Testis (tissue), 3 donors: Measurements from ENCODE around the gene ENTR1. TPM values are rescaled to one million over a fixed set of nuclear protein-coding genes. Genes with fewer than 3 reads are reported as not detected.

Experiments
- DNase-seq: peaks from one replicate; pipeline ENCODE4 v3.0.0-alpha.2; 2019
- H3K27ac ChIP-seq, 2 donors: fragments of 200-600 bp; sonication (generic); one replicate each; pipeline ENCODE4 v1.5.1; 2019
- H3K27me3 ChIP-seq: fragments of 200-600 bp; sonication (generic); one replicate; pipeline ENCODE4 v1.5.1; 2019
- H3K36me3 ChIP-seq: fragments of 200-600 bp; sonication (generic); one replicate; pipeline ENCODE4 v1.5.1; 2017; ENCODE audit warnings: low read depth; ENCODE audit errors: missing control alignments
- H3K4me1 ChIP-seq: fragments of 200-600 bp; sonication (generic); one replicate; pipeline ENCODE4 v1.5.1; 2019
- H3K4me3 ChIP-seq, 2 donors: fragments of 200-600 bp; sonication (generic); one replicate each; pipeline ENCODE4 v1.5.1; 2017 to 2019
- H3K9me3 ChIP-seq: fragments of 200-600 bp; sonication (generic); one replicate; pipeline ENCODE4 v1.5.1; 2017
- POLR2A ChIP-seq: fragments of 450-650 bp; IDR thresholded peaks from one replicate; pipeline ENCODE4 v1.6.1; 2017; ENCODE audit warnings: antibody characterized with exemption, mild to moderate bottlenecking, moderate library complexity
- WGBS, 2 donors: methylation state at CpG; one replicate each; pipeline ENCODE4 v1.1.5; 2018; 5-methylcytosine and 5-hydroxymethylcytosine counted together
- intact Hi-C: fragments of 100-400 bp; cut with DNase I; formaldehyde crosslinking; loops from one replicate; pipeline ENCODE4 v1.15.1; 2023; ENCODE audit warnings: low total_unique reads
- polyA plus RNA-seq: library from polyadenylated mRNA; stranded (reverse); fragments of 350-450 nt; fragmentation: Illumina TruSeq; extraction: RNeasy Lipid Tissue Mini Kit (QIAGEN cat#74804); gene quantifications from one replicate; pipeline ENCODE4 v1.2.3, GENCODE V29; 2014; ENCODE audit warnings: low read depth, low replicate concordance; ENCODE audit not compliant: insufficient read depth
- total RNA-seq, 2 donors: library from RNA; depleted of rRNA; stranded (reverse); fragments of >200 nt; gene quantifications; one replicate each; pipeline ENCODE4 v1.2.3, GENCODE V29; 2016
- TF ChIP-seq, protein P1 (sequence below), 3 experiments: fragments of 450-650 bp in 2 of 3; fragments of 200-600 bp in 1 of 3; sonication (generic) in 1 of 3; IDR thresholded peaks; one replicate each; pipeline ENCODE4 v1.5.1; 2016 to 2019; ENCODE audit warnings: antibody characterized with exemption in 3 of 3, mild to moderate bottlenecking in 2 of 3, moderate library complexity in 1 of 3

ENTR1 gene
- total and polyA plus RNA-seq, 3 donors from 2014 or later, result 61.7 to 69.1 (median 64.3) TPM

DNA sequence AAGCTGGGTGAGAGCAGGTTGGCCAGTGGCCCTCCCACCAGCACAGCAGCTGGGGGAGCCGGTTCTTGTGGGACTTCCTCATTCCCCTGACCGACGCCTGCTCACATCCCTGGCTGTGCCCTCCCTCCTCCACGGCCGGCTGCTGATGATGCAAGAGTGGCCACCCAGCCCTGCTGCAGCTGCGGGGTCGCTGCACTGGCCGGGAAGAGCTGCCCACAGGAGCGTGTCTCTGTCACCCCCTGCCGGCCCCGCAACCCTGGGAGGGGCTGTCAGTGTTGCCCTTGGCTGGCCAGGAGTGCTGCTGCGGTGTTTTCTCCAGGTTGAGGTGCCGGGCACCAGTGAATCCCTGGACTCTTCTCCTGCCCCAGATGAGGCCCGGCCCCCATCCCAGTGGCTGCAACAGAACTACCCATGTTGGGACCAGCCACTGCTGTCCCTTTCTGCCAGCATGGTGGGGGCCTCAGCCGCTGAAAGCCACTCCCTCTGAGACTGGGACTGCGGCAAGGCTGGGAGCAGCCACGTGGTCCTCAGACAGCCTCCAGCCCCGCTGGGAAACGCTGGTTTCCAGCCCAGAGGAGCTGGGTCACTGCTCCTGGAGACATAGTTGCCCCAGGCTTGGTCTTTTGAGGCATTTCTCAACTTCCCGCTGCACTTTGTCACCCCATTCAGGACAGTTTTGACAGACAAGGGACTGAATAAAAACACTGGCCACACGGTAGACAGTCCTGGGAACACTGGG is 37.7 kb downstream of the ENTR1 start:
- peaks cover 8% of the 10 kb centered on the region for H3K4me1 ChIP-seq
- intact Hi-C loops, result no loop called here
- no peaks in the 10 kb centered on the region for H3K9me3 ChIP-seq
- H3K36me3 ChIP-seq, result no peaks in the 10 kb centered on the region
- no peaks in the 10 kb centered on the region for H3K27me3 ChIP-seq
- no peak overlapping the region for H3K4me3 ChIP-seq
- DNase-seq, result peak; percentile 51
- no peak for TF ChIP-seq POLR2A
- TF ChIP-seq, protein P1, sequence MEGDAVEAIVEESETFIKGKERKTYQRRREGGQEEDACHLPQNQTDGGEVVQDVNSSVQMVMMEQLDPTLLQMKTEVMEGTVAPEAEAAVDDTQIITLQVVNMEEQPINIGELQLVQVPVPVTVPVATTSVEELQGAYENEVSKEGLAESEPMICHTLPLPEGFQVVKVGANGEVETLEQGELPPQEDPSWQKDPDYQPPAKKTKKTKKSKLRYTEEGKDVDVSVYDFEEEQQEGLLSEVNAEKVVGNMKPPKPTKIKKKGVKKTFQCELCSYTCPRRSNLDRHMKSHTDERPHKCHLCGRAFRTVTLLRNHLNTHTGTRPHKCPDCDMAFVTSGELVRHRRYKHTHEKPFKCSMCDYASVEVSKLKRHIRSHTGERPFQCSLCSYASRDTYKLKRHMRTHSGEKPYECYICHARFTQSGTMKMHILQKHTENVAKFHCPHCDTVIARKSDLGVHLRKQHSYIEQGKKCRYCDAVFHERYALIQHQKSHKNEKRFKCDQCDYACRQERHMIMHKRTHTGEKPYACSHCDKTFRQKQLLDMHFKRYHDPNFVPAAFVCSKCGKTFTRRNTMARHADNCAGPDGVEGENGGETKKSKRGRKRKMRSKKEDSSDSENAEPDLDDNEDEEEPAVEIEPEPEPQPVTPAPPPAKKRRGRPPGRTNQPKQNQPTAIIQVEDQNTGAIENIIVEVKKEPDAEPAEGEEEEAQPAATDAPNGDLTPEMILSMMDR (IDR thresholded peaks at IDR 0.05), result no peak
- no peak overlapping the region for H3K27ac ChIP-seq
- WGBS, 2 donors, result 37 to 57% methylated on average over 5 to 21 of the region's 21 CpGs

DNA sequence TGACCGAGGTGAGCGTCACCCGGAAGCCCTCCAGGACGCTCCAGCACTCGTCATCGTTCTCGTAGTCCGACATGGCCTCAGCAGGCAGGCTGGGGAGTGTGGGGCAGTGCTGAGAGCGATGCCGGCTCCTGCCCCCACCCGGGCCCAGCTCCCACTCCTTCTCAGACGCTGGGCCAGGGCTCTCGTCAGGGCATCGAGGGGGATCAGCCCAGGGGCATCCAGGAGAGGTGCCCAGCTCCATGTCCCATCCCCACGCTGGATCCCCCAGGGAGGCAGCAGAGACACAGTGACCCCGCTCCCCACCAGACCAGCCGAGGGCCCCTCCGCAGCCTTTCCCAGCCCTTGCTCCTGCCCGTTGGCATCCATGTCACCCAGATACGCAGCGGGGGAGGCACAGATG is 38.4 kb downstream of the ENTR1 start:
- H3K36me3 ChIP-seq, result no peaks in the 10 kb centered on the region
- 89 to 93% methylated on average over 3 to 21 of the region's 21 CpGs for WGBS, 2 donors

DNA sequence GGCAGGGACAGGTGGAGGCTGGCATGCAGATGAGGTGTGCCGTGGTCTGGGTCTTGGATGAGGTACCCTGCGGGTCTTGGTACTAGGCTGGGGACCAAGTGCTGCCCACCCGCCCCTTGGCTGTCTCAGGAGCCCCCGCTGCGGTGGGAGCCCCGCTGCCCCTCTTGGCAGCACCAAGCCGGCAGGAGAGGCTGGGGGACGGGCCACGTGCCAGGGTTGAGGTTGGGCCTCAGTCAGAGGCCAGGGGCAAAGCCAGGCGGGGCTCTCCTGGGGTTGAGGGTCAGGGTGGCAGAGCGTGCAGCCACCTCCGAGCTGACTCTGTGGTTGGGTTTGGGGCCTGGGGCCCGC is 38.9 kb downstream of the ENTR1 start:
- H3K27me3 ChIP-seq, result no peaks in the 10 kb centered on the region
- intact Hi-C loops, result no loop called here
- no peak for DNase-seq
- peaks cover 8% of the 10 kb centered on the region for H3K4me1 ChIP-seq
- WGBS, 2 donors, result 96 to 100% methylated on average over 1 to 12 of the region's 13 CpGs
- TF ChIP-seq POLR2A, result no peak
- TF ChIP-seq, protein P1 (IDR thresholded peaks at IDR 0.05), result no peak
- H3K9me3 ChIP-seq, result no peaks in the 10 kb centered on the region
- H3K4me3 ChIP-seq, result no peak overlapping the region
- H3K27ac ChIP-seq, result no peak overlapping the region
- no peaks in the 10 kb centered on the region for H3K36me3 ChIP-seq

More for the DNA sequence above, 38.4 kb downstream of the ENTR1 start:
- TF ChIP-seq POLR2A, result no peak
- TF ChIP-seq, protein P1 (IDR thresholded peaks at IDR 0.05), result no peak
- DNase-seq, result no peak
- intact Hi-C loops, result no loop called here
- H3K27me3 ChIP-seq, result no peaks in the 10 kb centered on the region
- no peak overlapping the region for H3K27ac ChIP-seq
- H3K4me1 ChIP-seq, result peaks cover 8% of the 10 kb centered on the region
- H3K4me3 ChIP-seq, result no peak overlapping the region
- H3K9me3 ChIP-seq, result no peaks in the 10 kb centered on the region

DNA sequence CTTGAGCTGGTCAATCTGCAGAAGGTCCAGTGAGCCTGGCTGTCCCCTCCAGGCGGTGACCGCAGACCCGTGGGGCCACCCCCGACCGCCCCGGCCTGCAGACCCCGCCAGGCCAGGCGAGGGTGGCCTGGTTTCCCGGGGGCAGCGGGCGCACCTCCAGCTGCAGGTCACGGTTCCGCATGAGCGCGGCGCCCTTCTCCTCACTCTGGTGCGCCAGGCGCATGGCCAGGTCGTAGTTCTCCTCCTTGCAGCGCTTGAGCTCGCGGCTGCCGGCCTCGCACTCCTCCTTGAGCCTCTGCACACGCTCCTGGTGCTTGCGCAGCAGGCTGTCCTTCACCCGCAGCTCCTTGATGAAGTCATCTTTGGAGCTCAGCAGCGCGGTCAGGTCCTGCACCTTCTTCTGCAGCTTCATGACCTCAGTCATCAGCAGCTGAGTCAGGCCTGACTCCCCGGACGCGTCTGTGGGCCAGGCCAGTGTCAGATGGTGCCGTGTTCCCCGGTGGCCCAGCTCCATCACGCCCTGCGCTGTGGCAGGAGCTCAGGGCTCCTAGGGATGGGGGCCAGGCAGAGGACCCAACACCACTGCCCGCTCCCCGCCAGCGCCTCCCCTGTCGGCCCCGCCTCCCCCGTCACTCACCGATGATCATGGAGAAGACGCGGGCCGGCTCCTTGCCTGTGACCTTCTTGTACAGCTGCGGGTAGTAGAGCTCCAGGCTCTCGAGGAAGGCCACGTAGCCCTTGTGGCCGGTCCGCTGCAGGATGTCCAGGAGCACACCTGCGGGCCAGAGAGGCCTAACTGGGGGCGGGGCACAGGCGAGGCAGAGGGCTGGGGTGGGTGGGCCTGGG is 39.5 kb downstream of the ENTR1 start:
- TF ChIP-seq POLR2A, result no peak
- TF ChIP-seq, protein P1 (IDR thresholded peaks at IDR 0.05), result no peak

More for the DNA sequence above, 39.5 kb downstream of the ENTR1 start:
- H3K27me3 ChIP-seq, result no peaks in the 10 kb centered on the region
- H3K4me3 ChIP-seq, result no peak overlapping the region
- peaks cover 8% of the 10 kb centered on the region for H3K4me1 ChIP-seq
- H3K9me3 ChIP-seq, result no peaks in the 10 kb centered on the region
- 96 to 97% methylated on average over 28 to 40 of the region's 54 CpGs for WGBS, 2 donors
- H3K36me3 ChIP-seq, result no peaks in the 10 kb centered on the region
- no peak overlapping the region for H3K27ac ChIP-seq
- no peak for DNase-seq
- intact Hi-C loops, result no loop called here
